Measurements from ENCODE around the gene FGF12. TPM values are rescaled to one million over a fixed set of nuclear protein-coding genes. Genes with fewer than 3 reads are reported as not detected.

FGF12 gene
- total RNA-seq, 2 experiments from 2014 or later, result not detected

DNA sequence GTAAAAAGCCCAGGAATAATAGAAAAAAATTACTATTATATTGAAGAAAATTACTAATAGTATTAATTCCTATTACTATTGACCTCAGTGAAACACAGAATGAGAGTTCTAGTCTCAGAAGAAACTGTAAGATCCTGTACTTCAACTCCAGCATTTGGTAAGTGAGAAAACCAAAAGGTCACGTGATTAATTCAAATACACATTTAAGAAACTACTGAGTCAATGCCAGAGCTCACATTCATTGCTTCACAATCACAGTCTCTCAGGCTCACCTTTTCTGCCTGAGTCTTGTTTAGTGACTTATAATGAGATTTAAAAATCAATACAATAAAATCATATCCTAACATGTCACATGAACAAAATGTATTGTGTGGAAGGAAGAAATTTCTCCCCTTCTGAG lies 556.1 kb downstream of the FGF12 start:
- Mint-ChIP-seq H3K9me3 (peaks cover 5% of the 10 kb centered on the region), H3K27ac (no peak overlapping the region), H3K36me3 (ENCODE audit: low read depth) (no peaks in the 10 kb centered on the region), H3K4me1 (ENCODE audit: low read depth) (no peaks in the 10 kb centered on the region), H3K27me3 (peaks cover 1% of the 10 kb centered on the region), H3K4me3 (no peak overlapping the region)
- DNase-seq (no peak), ATAC-seq (no peak)
- ChIA-PET CTCF (no interaction called here), POLR2A (no interaction called here)
- intact Hi-C loops (cut with micrococcal nuclease), result no loop called here
- TF ChIP-seq, protein P1, sequence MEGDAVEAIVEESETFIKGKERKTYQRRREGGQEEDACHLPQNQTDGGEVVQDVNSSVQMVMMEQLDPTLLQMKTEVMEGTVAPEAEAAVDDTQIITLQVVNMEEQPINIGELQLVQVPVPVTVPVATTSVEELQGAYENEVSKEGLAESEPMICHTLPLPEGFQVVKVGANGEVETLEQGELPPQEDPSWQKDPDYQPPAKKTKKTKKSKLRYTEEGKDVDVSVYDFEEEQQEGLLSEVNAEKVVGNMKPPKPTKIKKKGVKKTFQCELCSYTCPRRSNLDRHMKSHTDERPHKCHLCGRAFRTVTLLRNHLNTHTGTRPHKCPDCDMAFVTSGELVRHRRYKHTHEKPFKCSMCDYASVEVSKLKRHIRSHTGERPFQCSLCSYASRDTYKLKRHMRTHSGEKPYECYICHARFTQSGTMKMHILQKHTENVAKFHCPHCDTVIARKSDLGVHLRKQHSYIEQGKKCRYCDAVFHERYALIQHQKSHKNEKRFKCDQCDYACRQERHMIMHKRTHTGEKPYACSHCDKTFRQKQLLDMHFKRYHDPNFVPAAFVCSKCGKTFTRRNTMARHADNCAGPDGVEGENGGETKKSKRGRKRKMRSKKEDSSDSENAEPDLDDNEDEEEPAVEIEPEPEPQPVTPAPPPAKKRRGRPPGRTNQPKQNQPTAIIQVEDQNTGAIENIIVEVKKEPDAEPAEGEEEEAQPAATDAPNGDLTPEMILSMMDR (IDR thresholded peaks at IDR 0.05), result no peak

DNA sequence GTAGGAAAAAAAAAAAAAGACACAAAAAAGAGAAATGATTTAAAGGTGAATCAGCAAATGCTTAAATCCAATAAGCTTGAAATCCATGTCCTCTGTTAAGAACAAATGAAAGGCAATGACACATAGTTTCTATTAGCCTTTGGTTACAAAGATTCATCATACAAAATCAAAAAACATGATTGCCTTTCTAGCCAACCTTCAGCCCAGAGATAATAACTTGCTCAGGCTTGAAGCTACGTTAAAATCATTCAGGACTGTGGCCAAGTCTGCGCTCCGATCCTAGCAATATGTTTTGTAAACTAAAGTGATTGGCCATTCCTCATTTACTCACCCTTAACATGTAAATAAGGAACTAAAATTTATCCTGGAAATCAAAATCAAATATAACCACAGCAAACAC lies 556.7 kb downstream of the FGF12 start:
- CTCF ChIA-PET, result no interaction called here

DNA sequence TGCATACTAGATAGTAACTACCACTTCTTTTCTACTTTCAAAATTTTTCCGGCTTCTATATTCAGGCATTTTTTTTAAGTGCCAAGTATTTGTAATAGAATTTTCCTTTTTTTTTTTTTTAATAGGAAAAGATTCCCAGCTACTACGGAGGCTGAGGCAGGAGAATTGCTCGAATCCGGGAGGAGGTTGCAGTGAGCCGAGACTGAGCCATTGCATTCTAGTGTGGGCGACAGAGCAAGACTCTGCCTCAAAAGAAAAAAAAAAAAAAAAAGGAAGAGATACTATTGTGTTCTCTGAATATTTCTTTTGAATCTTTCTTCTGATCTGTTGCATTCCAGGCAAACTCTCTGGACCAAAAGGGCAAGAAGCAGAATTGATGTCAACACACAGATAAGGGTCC lies 557.3 kb downstream of the FGF12 start:
- ChIA-PET POLR2A (no interaction called here), CTCF (no interaction called here)
- ATAC-seq (no peak), DNase-seq (no peak)
- TF ChIP-seq, protein P1 (IDR thresholded peaks at IDR 0.05), result no peak
- Mint-ChIP-seq H3K9me3 (no peaks in the 10 kb centered on the region), H3K27me3 (no peaks in the 10 kb centered on the region), H3K4me3 (no peak overlapping the region), H3K36me3 (ENCODE audit: low read depth) (no peaks in the 10 kb centered on the region), H3K4me1 (ENCODE audit: low read depth) (no peaks in the 10 kb centered on the region), H3K27ac (no peak overlapping the region)
- intact Hi-C loops (cut with micrococcal nuclease), result no loop called here

More for the DNA sequence above, 556.7 kb downstream of the FGF12 start:
- Mint-ChIP-seq H3K9me3 (peaks cover under 1% of the 10 kb centered on the region), H3K4me3 (no peak overlapping the region), H3K27ac (no peak overlapping the region), H3K27me3 (peaks cover under 1% of the 10 kb centered on the region), H3K4me1 (ENCODE audit: low read depth) (no peaks in the 10 kb centered on the region), H3K36me3 (ENCODE audit: low read depth) (no peaks in the 10 kb centered on the region)
- intact Hi-C loops (cut with micrococcal nuclease), result no loop called here
- POLR2A ChIA-PET, result no interaction called here
- no peak for ATAC-seq
- no peak for DNase-seq
- TF ChIP-seq, protein P1 (IDR thresholded peaks at IDR 0.05), result no peak

DNA sequence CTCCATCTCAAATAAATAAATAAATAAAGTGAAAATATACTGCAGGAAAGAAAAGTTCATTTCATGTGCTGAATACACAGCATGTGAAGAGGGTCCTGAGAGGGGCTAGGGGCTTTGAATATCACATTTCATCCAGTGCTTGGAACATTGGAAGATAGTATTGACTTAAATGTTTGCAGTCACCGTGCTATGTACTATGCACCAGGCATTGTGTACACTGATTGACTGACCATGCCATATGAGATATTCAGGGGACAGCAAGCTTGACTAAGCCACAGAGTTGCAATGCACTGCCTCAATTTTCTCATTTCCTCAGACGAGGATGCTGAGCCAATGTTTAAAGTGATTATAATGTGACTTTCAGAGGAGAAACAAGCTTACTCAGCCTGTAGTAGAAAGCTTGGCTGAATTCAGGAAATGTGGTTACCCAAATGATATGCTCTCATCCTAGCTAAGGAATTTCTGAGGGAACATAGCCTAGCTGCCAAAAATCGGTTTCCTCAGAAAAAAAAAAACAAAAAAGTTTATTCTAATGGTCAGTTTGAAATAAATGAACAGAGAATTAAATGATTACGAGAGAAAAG lies 557.9 kb downstream of the FGF12 start:
- H3K9me3 Mint-ChIP-seq, result no peaks in the 10 kb centered on the region
- DNase-seq (no peak), ATAC-seq (no peak)
- intact Hi-C loops (cut with micrococcal nuclease), result no loop called here
- no peaks in the 10 kb centered on the region for H3K4me1 Mint-ChIP-seq (ENCODE audit: low read depth)
- no peak overlapping the region for H3K27ac Mint-ChIP-seq
- H3K27me3 Mint-ChIP-seq, result no peaks in the 10 kb centered on the region
- H3K36me3 Mint-ChIP-seq (ENCODE audit: low read depth), result no peaks in the 10 kb centered on the region
- no peak overlapping the region for H3K4me3 Mint-ChIP-seq
- CTCF ChIA-PET, result no interaction called here
- TF ChIP-seq, protein P1 (IDR thresholded peaks at IDR 0.05), result no peak
- POLR2A ChIA-PET, result no interaction called here

DNA sequence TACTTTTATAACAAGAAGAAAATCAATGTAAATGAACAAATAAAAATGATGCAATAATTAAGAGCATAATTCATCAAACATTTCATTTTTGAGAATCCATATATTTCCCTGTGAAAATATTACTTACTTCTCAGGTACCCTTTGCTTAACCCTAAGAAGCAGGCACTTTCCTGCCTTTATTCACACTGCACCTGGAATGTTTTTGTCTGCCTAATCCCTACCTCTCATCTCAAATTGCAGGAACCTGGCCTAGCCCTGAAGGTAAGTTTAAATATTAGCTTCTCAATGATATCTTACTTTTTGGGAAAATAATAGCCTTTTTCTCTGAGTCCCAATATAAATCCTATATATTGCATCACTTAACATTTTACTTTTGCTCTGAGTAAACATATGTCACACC lies 559.1 kb downstream of the FGF12 start:
- intact Hi-C loops (cut with micrococcal nuclease), result no loop called here
- ATAC-seq (no peak), DNase-seq (no peak)
- CTCF ChIA-PET, result no interaction called here
- H3K27me3 Mint-ChIP-seq, result no peaks in the 10 kb centered on the region
- TF ChIP-seq, protein P1 (IDR thresholded peaks at IDR 0.05), result no peak
- H3K4me1 Mint-ChIP-seq (ENCODE audit: low read depth), result no peaks in the 10 kb centered on the region
- H3K36me3 Mint-ChIP-seq (ENCODE audit: low read depth), result no peaks in the 10 kb centered on the region
- H3K4me3 Mint-ChIP-seq, result no peak overlapping the region
- H3K9me3 Mint-ChIP-seq, result no peaks in the 10 kb centered on the region
- POLR2A ChIA-PET, result no interaction called here
- H3K27ac Mint-ChIP-seq, result no peak overlapping the region

All from activated CD8-positive, alpha-beta T cell treated with anti-CD3 and anti-CD28 coated beads for 36 hours (primary cell).